ENCODE data around the gene ST8SIA6. TPM values are rescaled to one million over a fixed set of nuclear protein-coding genes. Genes with fewer than 3 reads are reported as not detected.

Gene ST8SIA6
- total RNA-seq, 4 donors from 2014 or later = 0.45 to 5.6 (median 1.5) TPM

DNA sequence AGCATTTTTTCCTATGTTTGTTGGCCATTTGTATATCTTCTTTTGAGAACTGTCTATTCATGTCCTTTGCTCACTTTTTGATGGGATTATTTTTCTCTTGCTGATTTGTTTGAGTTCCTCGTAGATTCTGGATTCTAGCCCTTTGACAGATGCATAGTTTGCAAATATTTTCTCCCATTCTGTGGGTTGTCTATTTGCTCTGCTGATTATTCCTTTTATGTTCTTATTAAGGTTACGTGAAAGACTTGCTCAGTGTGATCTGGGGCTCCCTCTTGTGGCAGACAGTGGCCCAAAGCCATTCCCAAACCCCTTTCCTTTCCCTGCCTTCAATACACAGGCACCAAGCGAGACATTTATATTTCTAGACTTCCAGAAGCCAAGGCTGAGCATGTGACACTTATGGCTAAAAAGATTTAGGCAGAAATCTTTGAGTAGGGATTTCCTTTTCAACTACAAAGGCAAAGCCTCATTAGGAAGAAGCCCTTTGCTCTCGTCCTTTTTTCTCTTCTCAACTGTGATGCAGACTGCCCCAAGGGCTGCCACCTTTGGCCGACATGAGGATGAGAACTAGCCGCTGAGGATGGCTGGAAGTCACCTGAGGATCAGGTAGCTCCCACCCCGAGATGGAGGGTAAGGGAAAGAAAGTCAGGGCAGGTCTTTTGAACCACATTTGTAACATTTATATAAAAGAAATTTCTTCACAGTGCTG, 23.6 kb downstream of the ST8SIA6 start:
- WGBS, 2 donors = 22 to 27% methylated on average over 7 of the region's 7 CpGs
- peak; percentile 66 to 76 for DNase-seq
- Histone ChIP-seq H3K27ac (no peak overlapping the region), H3K36me3 (no peaks in the 10 kb centered on the region), H3K4me1 (no peaks in the 10 kb centered on the region), H3K27me3 (no peaks in the 10 kb centered on the region), H3K9me3 (no peaks in the 10 kb centered on the region), H3K4me3 (replicated peaks in 1 of 3) (no peak overlapping the region)
- TF ChIP-seq POLR2A (IDR thresholded peaks at IDR 0.05) = no peak
- TF ChIP-seq, protein P1, sequence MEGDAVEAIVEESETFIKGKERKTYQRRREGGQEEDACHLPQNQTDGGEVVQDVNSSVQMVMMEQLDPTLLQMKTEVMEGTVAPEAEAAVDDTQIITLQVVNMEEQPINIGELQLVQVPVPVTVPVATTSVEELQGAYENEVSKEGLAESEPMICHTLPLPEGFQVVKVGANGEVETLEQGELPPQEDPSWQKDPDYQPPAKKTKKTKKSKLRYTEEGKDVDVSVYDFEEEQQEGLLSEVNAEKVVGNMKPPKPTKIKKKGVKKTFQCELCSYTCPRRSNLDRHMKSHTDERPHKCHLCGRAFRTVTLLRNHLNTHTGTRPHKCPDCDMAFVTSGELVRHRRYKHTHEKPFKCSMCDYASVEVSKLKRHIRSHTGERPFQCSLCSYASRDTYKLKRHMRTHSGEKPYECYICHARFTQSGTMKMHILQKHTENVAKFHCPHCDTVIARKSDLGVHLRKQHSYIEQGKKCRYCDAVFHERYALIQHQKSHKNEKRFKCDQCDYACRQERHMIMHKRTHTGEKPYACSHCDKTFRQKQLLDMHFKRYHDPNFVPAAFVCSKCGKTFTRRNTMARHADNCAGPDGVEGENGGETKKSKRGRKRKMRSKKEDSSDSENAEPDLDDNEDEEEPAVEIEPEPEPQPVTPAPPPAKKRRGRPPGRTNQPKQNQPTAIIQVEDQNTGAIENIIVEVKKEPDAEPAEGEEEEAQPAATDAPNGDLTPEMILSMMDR (IDR thresholded peaks at IDR 0.05) = peak; percentile 48 to 86 (median 68)
- intact Hi-C loops (cut with DNase I) = loop anchor here (5.0 kb wide), 1 partner anchor 598 kb away; no protein-coding TSS in a partner anchor

DNA sequence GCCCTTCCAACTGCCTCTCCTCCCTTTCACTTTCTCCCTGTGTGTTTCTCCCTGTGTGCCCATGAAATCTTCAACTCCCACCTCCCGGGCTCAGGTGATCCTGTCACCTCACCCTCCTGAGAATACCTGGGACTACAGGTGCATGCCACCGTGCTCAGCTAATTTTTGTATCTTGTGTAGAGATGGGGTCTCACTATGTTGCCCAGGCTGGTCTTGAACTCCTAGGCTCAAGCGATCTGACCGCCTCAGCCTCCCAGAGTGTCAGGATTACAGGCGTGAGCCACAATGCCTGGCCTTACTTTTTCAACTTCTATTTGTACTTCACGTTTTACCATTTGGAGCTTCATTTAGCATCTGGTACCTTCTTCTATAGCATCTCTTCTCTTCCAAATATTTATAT, 24.9 kb downstream of the ST8SIA6 start:
- Histone ChIP-seq H3K4me3 (replicated peaks in 1 of 3) (no peak overlapping the region), H3K4me1 (no peaks in the 10 kb centered on the region), H3K36me3 (no peaks in the 10 kb centered on the region), H3K27me3 (no peaks in the 10 kb centered on the region), H3K9me3 (no peaks in the 10 kb centered on the region), H3K27ac (no peak overlapping the region)
- DNase-seq = no peak
- 93 to 95% methylated on average over 6 of the region's 6 CpGs for WGBS, 2 donors
- no peak for TF ChIP-seq POLR2A (IDR thresholded peaks at IDR 0.05)
- TF ChIP-seq, protein P1 (IDR thresholded peaks at IDR 0.05) = no peak
- intact Hi-C loops (cut with DNase I) = no loop called here

DNA sequence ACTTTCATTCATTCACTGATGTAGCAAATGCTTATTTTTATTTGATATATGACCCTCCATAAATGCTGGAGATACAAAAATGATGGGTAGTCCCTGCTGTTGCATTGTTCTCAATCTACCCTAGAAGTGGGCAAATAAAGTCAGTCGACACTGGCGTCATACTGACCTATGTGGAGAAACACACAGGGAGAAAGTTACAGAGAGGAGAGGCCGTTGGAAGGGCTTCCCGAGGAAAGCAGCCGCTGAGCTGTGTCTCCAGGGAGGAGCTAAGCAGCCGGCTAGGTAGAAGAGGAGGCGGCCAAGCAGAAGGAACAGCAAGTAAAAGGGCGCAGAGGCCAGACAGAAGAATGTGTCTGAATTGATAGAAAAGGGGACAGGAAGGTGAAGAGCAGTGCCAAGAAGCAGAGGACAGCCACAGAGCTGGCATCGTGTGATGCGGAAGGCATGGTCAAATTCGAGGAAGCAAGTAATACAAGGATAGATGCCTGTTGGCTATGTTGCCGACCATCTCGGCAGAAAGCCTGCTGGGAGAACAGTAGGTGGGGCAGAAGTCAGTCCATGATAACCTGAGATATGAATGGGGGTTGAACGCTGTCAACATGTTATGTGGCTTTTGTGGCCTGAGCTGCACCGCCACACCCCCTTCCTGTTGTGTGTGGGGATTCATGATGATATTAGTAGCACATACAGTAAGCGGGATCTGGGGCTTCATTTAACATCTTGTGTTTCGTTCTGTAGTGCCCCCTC, 25.9 kb downstream of the ST8SIA6 start:
- Histone ChIP-seq H3K36me3 (no peaks in the 10 kb centered on the region), H3K4me1 (no peaks in the 10 kb centered on the region), H3K27ac (no peak overlapping the region), H3K4me3 (replicated peaks in 1 of 3) (no peak overlapping the region), H3K9me3 (no peaks in the 10 kb centered on the region), H3K27me3 (no peaks in the 10 kb centered on the region)
- no peak for TF ChIP-seq POLR2A (IDR thresholded peaks at IDR 0.05)
- TF ChIP-seq, protein P1 (IDR thresholded peaks at IDR 0.05) = no peak
- no peak for DNase-seq
- intact Hi-C loops (cut with DNase I) = no loop called here
- WGBS, 2 donors = 63 to 64% methylated on average over 17 of the region's 17 CpGs

DNA sequence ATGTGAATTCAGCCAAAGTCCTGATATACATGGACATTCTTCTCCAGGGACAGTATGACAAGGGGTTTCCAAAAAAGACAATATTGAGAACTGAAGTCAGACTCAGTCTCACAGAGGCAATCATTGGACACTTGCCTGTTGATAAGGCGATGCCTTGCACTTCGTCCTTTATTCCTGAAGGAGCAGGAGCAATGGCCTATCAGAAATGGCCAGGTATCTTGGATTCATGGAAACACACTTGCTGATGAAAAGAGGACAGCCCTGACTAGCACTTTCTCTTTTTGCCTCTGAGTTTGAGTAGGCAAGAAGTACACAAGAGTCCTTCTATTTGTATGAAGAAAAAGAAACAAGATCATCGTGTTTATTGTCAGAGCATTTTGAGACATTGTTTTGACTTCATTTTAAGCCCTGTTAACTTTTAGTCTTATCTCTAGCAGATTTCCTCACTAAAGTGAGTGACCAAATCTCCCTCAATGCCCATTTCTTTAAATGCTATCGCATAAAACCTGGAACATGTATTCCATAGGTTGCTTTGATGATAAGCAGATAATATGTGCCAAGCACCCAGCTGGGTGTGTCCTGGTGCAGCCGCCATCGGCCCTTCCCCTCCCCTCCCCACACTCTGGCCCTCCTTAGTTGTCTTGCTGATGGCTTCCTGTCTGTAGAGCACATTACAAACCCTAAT, 26.6 kb downstream of the ST8SIA6 start:
- H3K36me3 ChIP-seq = no peaks in the 10 kb centered on the region
- 56 to 67% methylated on average over 6 of the region's 6 CpGs for WGBS, 2 donors
- H3K27ac ChIP-seq = no peak overlapping the region

More for the DNA sequence above, 26.6 kb downstream of the ST8SIA6 start:
- no peak for TF ChIP-seq POLR2A (IDR thresholded peaks at IDR 0.05)
- TF ChIP-seq, protein P1 (IDR thresholded peaks at IDR 0.05) = no peak
- DNase-seq = no peak
- H3K4me1 ChIP-seq = no peaks in the 10 kb centered on the region
- no peaks in the 10 kb centered on the region for H3K9me3 ChIP-seq
- H3K4me3 ChIP-seq (replicated peaks in 1 of 3) = no peak overlapping the region
- intact Hi-C loops (cut with DNase I) = no loop called here
- no peaks in the 10 kb centered on the region for H3K27me3 ChIP-seq
